T-helper 2 cell treated with Interferon-gamma antibody and Interleukin-4, amounts not matched to agents 5 μg/mL and 100 μg/mL, for 36 hours (primary cell): ENCODE results near the gene KIAA1217.
"Not testable (repeated sequence)": the region's sequence is repeated elsewhere in the genome, so short reads cannot be mapped to it uniquely, and the experiment has no call there.

ENCODE experiments used
- DNase-seq: peaks from one replicate; pipeline ENCODE4 v3.0.0; 2021; ENCODE audit warnings: low spot score
- H3K27ac Mint-ChIP-seq: one replicate; pipeline ENCODE4 v1.8.0; 2021; ENCODE audit warnings: mild to moderate bottlenecking, mixed read lengths
- H3K27me3 Mint-ChIP-seq: one replicate; pipeline ENCODE4 v1.8.0; 2021; ENCODE audit warnings: low read depth, mixed read lengths
- H3K36me3 Mint-ChIP-seq: one replicate; pipeline ENCODE4 v1.8.0; 2021; ENCODE audit warnings: low read depth, mixed read lengths
- H3K4me1 Mint-ChIP-seq: one replicate; pipeline ENCODE4 v1.8.0; 2021; ENCODE audit warnings: low read depth, mixed read lengths
- H3K4me3 Mint-ChIP-seq: one replicate; pipeline ENCODE4 v1.8.0; 2022; ENCODE audit warnings: mild to moderate bottlenecking, moderate library complexity, mixed read lengths
- H3K9me3 Mint-ChIP-seq: one replicate; pipeline ENCODE4 v1.8.0; 2021; ENCODE audit warnings: mixed read lengths

The KIAA1217 gene

GRCh38 chr10:24340446-24340845 lies 131.5 kb downstream of the KIAA1217 start:
- H3K27me3 Mint-ChIP-seq = no peaks in the 10 kb centered on the region
- H3K4me3 Mint-ChIP-seq = no peak overlapping the region
- H3K9me3 Mint-ChIP-seq = no peaks in the 10 kb centered on the region
- DNase-seq = no peak
- no peaks in the 10 kb centered on the region for H3K36me3 Mint-ChIP-seq
- H3K27ac Mint-ChIP-seq = no peak overlapping the region
- no peaks in the 10 kb centered on the region for H3K4me1 Mint-ChIP-seq

DNA sequence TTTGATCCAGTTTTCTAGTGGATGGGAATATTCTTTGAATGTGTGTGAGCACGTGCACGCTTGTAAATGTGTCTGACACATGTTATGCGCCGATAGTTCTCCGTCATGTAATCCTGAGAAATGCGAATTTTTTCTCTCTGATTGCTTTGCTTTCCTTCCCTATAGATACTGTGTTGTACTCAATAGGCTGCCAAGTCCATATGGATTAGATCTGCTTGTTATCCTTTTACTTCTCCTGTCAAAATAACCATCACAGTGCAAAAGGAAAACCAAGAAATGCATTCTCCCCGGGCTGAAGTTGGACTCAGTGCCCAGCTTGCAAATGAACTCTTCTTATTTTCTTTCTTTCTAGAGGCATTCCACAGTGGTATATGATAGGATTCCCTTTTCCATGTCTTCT lies 131.9 kb downstream of the KIAA1217 start:
- no peak for DNase-seq
- Mint-ChIP-seq H3K4me1 (no peaks in the 10 kb centered on the region), H3K27me3 (no peaks in the 10 kb centered on the region), H3K36me3 (no peaks in the 10 kb centered on the region), H3K9me3 (no peaks in the 10 kb centered on the region), H3K27ac (no peak overlapping the region), H3K4me3 (no peak overlapping the region)

- H3K4me1 Mint-ChIP-seq = no peaks in the 10 kb centered on the region
- no peaks in the 10 kb centered on the region for H3K9me3 Mint-ChIP-seq
- H3K4me3 Mint-ChIP-seq = no peak overlapping the region
- no peaks in the 10 kb centered on the region for H3K27me3 Mint-ChIP-seq
- DNase-seq = no peak
- H3K27ac Mint-ChIP-seq = no peak overlapping the region
- no peaks in the 10 kb centered on the region for H3K36me3 Mint-ChIP-seq
Observed at GRCh38 chr10:24341371-24341770, 132.4 kb downstream of the KIAA1217 start.

DNA sequence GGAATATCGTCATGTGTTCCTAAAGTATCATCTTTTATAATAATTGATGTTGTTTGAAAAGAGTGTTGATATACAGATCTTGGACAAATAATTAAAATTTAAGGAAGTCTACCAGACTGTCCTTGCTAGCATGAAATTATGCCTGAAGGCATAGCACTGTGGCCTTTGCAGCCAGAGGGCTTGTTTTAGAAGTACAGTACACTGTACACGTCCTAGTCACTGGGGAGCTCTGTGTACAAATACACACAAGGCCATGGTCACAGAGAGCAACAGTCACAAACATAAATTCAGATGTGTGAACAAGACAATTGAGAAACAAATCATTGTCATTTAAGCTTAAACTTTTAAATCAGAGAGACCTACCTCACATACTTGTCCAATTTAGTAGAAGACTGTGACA lies 133.0 kb downstream of the KIAA1217 start:
- H3K36me3 Mint-ChIP-seq = no peaks in the 10 kb centered on the region
- no peak for DNase-seq
- no peak overlapping the region for H3K27ac Mint-ChIP-seq
- H3K4me3 Mint-ChIP-seq = no peak overlapping the region
- H3K9me3 Mint-ChIP-seq = no peaks in the 10 kb centered on the region
- H3K4me1 Mint-ChIP-seq = no peaks in the 10 kb centered on the region
- H3K27me3 Mint-ChIP-seq = no peaks in the 10 kb centered on the region

GRCh38 chr10:24343686-24344085 lies 134.7 kb downstream of the KIAA1217 start:
- no peak for DNase-seq
- no peaks in the 10 kb centered on the region for H3K9me3 Mint-ChIP-seq
- H3K4me1 Mint-ChIP-seq = no peaks in the 10 kb centered on the region
- no peak overlapping the region for H3K4me3 Mint-ChIP-seq
- H3K27me3 Mint-ChIP-seq = no peaks in the 10 kb centered on the region
- no peak overlapping the region for H3K27ac Mint-ChIP-seq
- H3K36me3 Mint-ChIP-seq = no peaks in the 10 kb centered on the region

DNA sequence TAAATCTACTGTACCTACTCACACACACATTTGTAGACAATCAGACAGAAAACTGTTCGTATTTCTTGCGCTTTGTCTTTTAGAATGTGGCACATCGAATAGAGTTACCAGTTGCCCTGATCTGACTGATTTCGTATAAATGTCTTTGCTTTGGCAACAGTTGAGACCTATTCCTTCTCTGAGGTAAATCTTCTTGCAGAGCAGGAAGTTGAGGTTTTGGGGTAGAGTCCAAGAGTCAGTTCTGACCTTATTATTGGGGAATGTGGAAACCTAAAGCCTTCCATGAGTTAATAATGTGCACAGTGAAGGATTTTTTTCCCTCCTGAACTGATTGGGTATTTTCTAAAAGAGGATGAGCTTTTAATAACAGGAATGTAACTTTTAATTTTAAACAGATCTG lies 135.3 kb downstream of the KIAA1217 start:
- H3K4me1 Mint-ChIP-seq = no peaks in the 10 kb centered on the region

GRCh38 chr10:24344695-24345463 lies 135.9 kb downstream of the KIAA1217 start:
- no peak overlapping the region for H3K27ac Mint-ChIP-seq
- H3K4me1 Mint-ChIP-seq = no peaks in the 10 kb centered on the region
- H3K36me3 Mint-ChIP-seq = no peaks in the 10 kb centered on the region
- no peaks in the 10 kb centered on the region for H3K27me3 Mint-ChIP-seq
- H3K4me3 Mint-ChIP-seq = no peak overlapping the region
- H3K9me3 Mint-ChIP-seq = no peaks in the 10 kb centered on the region
- DNase-seq = no peak

More for the DNA sequence above, 135.3 kb downstream of the KIAA1217 start:
- Mint-ChIP-seq H3K27ac (no peak overlapping the region), H3K4me3 (no peak overlapping the region), H3K9me3 (no peaks in the 10 kb centered on the region), H3K27me3 (no peaks in the 10 kb centered on the region), H3K36me3 (no peaks in the 10 kb centered on the region)
- DNase-seq = no peak

- no peak for DNase-seq
- Mint-ChIP-seq H3K4me1 (no peaks in the 10 kb centered on the region), H3K36me3 (no peaks in the 10 kb centered on the region), H3K27ac (no peak overlapping the region), H3K9me3 (no peaks in the 10 kb centered on the region), H3K27me3 (no peaks in the 10 kb centered on the region), H3K4me3 (no peak overlapping the region)
Observed at GRCh38 chr10:24346877-24347519, 138.1 kb downstream of the KIAA1217 start.

GRCh38 chr10:24349379-24350001 lies 140.6 kb downstream of the KIAA1217 start:
- Mint-ChIP-seq H3K4me1 (no peaks in the 10 kb centered on the region), H3K9me3 (no peaks in the 10 kb centered on the region), H3K27ac (no peak overlapping the region), H3K36me3 (no peaks in the 10 kb centered on the region), H3K4me3 (no peak overlapping the region), H3K27me3 (no peaks in the 10 kb centered on the region)
- DNase-seq = no peak

DNA sequence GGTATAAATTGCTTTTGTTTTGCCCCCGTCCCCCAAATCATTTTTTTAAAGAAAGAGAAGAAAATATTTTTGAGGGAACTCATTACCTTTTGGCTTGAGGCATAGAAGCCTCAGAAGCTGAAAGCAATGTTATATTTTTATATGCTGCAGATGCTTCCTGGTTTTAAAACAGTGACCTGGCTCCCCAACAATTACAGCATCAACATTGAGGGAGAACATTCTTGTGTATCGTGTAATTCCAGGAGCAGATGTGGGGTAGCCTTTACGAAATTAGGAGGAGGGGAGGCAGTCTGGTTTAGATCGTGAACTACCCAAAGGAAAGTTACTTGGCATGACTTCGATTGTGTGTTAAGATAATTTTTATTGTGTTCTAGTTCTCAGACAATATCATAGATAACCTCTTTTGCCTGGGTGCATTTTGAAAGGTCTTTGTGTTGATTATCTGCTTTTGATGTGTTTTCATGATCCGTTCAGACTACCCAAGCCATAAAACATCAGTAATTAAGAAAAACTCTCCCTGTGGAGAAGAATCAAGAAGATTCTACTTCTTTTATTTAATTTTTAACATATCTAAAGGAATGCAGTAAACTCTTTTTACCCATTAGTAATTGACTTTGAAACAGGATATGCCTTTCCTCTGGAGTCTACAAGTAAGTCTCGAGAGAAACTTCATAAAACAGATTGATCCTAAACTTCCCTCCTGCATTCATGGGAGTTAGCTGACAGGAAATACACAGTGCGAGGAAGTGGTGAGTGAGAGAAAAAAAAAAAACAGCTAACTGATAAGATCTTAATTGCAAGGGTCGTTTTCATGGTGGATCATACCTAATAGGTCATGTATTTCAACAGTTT lies 141.4 kb downstream of the KIAA1217 start:
- H3K36me3 Mint-ChIP-seq = no peaks in the 10 kb centered on the region
- H3K4me1 Mint-ChIP-seq = no peaks in the 10 kb centered on the region
- no peaks in the 10 kb centered on the region for H3K27me3 Mint-ChIP-seq
- no peak overlapping the region for H3K4me3 Mint-ChIP-seq
- DNase-seq = no peak
- H3K27ac Mint-ChIP-seq = no peak overlapping the region
- no peaks in the 10 kb centered on the region for H3K9me3 Mint-ChIP-seq

DNA sequence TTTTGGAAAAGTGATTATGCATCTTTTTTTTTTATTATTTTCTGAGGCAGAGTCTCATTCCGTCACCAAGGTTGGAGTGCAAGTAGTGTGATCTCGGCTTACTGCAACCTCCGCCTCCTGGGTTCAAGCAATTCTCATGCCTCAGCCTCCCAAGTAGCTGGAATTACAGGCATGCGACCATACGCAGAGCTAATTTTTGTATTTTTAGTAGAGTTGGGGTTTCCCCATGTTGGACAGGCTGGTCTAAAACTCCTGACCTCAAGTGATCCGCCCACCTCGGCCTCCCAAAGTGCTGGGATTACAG lies 141.9 kb downstream of the KIAA1217 start:
- H3K4me3 Mint-ChIP-seq, H3K4me1 Mint-ChIP-seq, DNase-seq, H3K27me3 Mint-ChIP-seq, H3K36me3 Mint-ChIP-seq, H3K27ac Mint-ChIP-seq, H3K9me3 Mint-ChIP-seq: not testable (repeated sequence)

DNA sequence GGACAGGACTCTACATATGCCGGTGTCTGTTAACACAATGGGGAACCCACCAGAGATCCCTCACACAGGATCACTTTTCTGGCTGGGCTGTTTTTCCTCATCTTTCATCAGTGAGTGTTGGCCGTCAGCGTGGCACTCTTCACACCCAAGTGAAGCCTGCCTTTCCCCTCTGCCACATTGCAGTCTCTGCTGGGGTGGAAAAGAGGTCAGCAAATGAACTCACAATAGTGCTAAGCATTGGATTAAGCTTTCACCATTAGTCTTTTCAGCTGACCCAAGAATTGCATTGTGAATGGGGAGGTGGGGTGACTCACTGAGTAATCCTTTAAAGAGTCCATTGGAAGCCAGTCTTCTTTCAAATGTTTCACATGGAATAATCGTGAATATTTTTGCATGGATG lies 143.0 kb downstream of the KIAA1217 start:
- no peak for DNase-seq
- Mint-ChIP-seq H3K9me3 (no peaks in the 10 kb centered on the region), H3K27me3 (no peaks in the 10 kb centered on the region), H3K36me3 (no peaks in the 10 kb centered on the region), H3K4me1 (no peaks in the 10 kb centered on the region), H3K27ac (no peak overlapping the region), H3K4me3 (no peak overlapping the region)

GRCh38 chr10:24352399-24352798 lies 143.5 kb downstream of the KIAA1217 start:
- no peak overlapping the region for H3K4me3 Mint-ChIP-seq
- no peak for DNase-seq
- no peaks in the 10 kb centered on the region for H3K9me3 Mint-ChIP-seq
- no peaks in the 10 kb centered on the region for H3K36me3 Mint-ChIP-seq
- H3K27ac Mint-ChIP-seq = no peak overlapping the region
- H3K27me3 Mint-ChIP-seq = no peaks in the 10 kb centered on the region
- H3K4me1 Mint-ChIP-seq = no peaks in the 10 kb centered on the region

GRCh38 chr10:24353319-24353718 lies 144.4 kb downstream of the KIAA1217 start:
- DNase-seq = no peak
- Mint-ChIP-seq H3K4me3 (no peak overlapping the region), H3K9me3 (no peaks in the 10 kb centered on the region), H3K36me3 (no peaks in the 10 kb centered on the region), H3K27me3 (no peaks in the 10 kb centered on the region), H3K27ac (no peak overlapping the region), H3K4me1 (no peaks in the 10 kb centered on the region)
